MM.1S (cell line): Measurements from ENCODE around the gene SUSD1.

Experiments
- DNase-seq: peaks from one replicate; pipeline ENCODE4 v3.0.0-alpha.2; 2015
- H2AFZ ChIP-seq: fragments of 300-600 bp; sonication (generic); 2 replicates; pipeline ENCODE4 v1.6.0; 2016; ENCODE audit warnings: antibody characterized with exemption, low read length
- H3F3A ChIP-seq: fragments of 300-600 bp; sonication (generic); 2 replicates; pipeline ENCODE4 v1.6.1; 2016; ENCODE audit warnings: mild to moderate bottlenecking, antibody characterized with exemption, low read length, moderate library complexity, mixed read lengths; ENCODE audit not compliant: insufficient read depth
- H3K27ac ChIP-seq: fragments of 300-600 bp; sonication (generic); 2 replicates; pipeline ENCODE4 v1.5.1; 2016; ENCODE audit warnings: mild to moderate bottlenecking, low read length
- H3K27me3 ChIP-seq: fragments of 300-600 bp; sonication (generic); replicated peaks from 2 replicates; pipeline ENCODE4 v1.6.0; 2016; ENCODE audit warnings: low read length; ENCODE audit not compliant: insufficient read depth
- H3K36me3 ChIP-seq: fragments of 300-600 bp; sonication (generic); replicated peaks from 2 replicates; pipeline ENCODE4 v1.6.1; 2016; ENCODE audit warnings: mild to moderate bottlenecking, low read length, mixed read lengths; ENCODE audit not compliant: insufficient read depth
- H3K4me1 ChIP-seq: fragments of 300-600 bp; sonication (generic); 2 replicates; pipeline ENCODE4 v1.6.1; 2016; ENCODE audit warnings: low read length, mixed read lengths
- H3K4me2 ChIP-seq: fragments of 300-600 bp; sonication (generic); 2 replicates; pipeline ENCODE4 v1.6.0; 2016; ENCODE audit warnings: low read depth, low read length
- H3K4me3 ChIP-seq: fragments of 300-600 bp; sonication (generic); 2 replicates; pipeline ENCODE4 v1.5.1; 2016; ENCODE audit warnings: low read length, mixed read lengths
- H3K79me2 ChIP-seq: fragments of 300-600 bp; sonication (generic); 2 replicates; pipeline ENCODE4 v1.6.1; 2016; ENCODE audit warnings: mixed run types, low read length, mixed read lengths
- H3K9ac ChIP-seq: fragments of 300-600 bp; sonication (generic); 2 replicates; pipeline ENCODE4 v1.6.1; 2016; ENCODE audit warnings: low read length, mixed read lengths
- H3K9me2 ChIP-seq: fragments of 300-600 bp; sonication (generic); replicated peaks from 2 replicates; pipeline ENCODE4 v1.6.1; 2016; ENCODE audit warnings: mild to moderate bottlenecking, low read length, mixed read lengths; ENCODE audit not compliant: insufficient read depth
- H3K9me3 ChIP-seq: fragments of 300-600 bp; sonication (generic); replicated peaks from 2 replicates; pipeline ENCODE4 v1.6.1; 2016; ENCODE audit warnings: mild to moderate bottlenecking, low read length, mixed read lengths; ENCODE audit not compliant: insufficient read depth
- H4K20me1 ChIP-seq: fragments of 300-600 bp; sonication (generic); 2 replicates; pipeline ENCODE4 v1.6.1; 2016; ENCODE audit warnings: mild to moderate bottlenecking, low read length, moderate library complexity, mixed read lengths; ENCODE audit not compliant: insufficient read depth
- EZH2 ChIP-seq: fragments of 300-600 bp; sonication (generic); optimal IDR thresholded peaks from 2 replicates; pipeline ENCODE3; 2017; ENCODE audit warnings: low read depth, mild to moderate bottlenecking, antibody characterized with exemption, low read length, mixed read lengths
- EZH2phosphoT487 ChIP-seq: fragments of 300-600 bp; sonication (generic); IDR thresholded peaks from 2 replicates; pipeline ENCODE4 v1.6.1; 2018; ENCODE audit warnings: antibody characterized with exemption, low read length
- TF ChIP-seq, protein P1 (sequence below): fragments of 300-600 bp; sonication (generic); IDR thresholded peaks from 2 replicates; pipeline ENCODE4 v1.5.1; 2016; ENCODE audit warnings: antibody characterized with exemption, low read length, mixed read lengths

The SUSD1 gene

DNA sequence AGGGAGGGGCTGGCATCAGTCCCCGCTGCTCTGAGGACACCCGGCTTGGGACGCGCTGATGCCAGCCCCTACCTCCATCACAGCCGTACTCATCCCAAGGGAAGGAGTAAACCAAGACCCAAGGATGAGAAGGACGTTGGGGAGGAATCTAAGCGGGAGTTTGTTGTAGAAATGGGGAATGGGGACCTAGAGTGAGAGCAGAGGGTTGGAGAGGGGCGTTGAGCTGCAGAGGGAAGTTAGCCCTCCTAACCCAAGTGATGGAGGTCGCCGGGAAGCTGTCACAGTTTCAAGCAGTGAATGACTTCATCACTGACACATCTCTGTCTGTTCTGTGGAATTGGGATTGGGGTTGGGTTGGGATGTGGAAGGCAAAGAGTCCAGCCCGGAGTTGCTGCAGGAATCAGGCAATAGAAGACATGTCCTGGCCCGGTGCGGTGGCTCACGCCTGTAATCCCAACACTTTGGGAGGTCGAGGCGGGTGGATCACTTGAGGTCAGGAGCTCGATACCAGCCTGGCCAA, 759 bp upstream of the SUSD1 start:
- Histone ChIP-seq H3F3A (no peaks in the 10 kb centered on the region), H2AFZ (no peak overlapping the region)
- no peak for DNase-seq

GRCh38 chr9:112174222-112174964, 704 bp downstream of the SUSD1 start:
- no peaks in the 10 kb centered on the region for H3K79me2 ChIP-seq
- peak; percentile 70 for DNase-seq
- no peak overlapping the region for H3K27ac ChIP-seq
- peak overlapping the region; percentile 32; the same call in 1 of the 2 replicates for H3K4me3 ChIP-seq
- peak overlapping the region; percentile 17; the same call in 1 of the 2 replicates for H2AFZ ChIP-seq
- H3K4me1 ChIP-seq = peaks cover 4% of the 10 kb centered on the region
- H3K36me3 ChIP-seq = no peaks in the 10 kb centered on the region
- H3K9me3 ChIP-seq = no peaks in the 10 kb centered on the region
- no peaks in the 10 kb centered on the region for H3F3A ChIP-seq
- H3K4me2 ChIP-seq = peak overlapping the region; percentile 60
- no peak overlapping the region for H3K9ac ChIP-seq
- TF ChIP-seq, protein P1, sequence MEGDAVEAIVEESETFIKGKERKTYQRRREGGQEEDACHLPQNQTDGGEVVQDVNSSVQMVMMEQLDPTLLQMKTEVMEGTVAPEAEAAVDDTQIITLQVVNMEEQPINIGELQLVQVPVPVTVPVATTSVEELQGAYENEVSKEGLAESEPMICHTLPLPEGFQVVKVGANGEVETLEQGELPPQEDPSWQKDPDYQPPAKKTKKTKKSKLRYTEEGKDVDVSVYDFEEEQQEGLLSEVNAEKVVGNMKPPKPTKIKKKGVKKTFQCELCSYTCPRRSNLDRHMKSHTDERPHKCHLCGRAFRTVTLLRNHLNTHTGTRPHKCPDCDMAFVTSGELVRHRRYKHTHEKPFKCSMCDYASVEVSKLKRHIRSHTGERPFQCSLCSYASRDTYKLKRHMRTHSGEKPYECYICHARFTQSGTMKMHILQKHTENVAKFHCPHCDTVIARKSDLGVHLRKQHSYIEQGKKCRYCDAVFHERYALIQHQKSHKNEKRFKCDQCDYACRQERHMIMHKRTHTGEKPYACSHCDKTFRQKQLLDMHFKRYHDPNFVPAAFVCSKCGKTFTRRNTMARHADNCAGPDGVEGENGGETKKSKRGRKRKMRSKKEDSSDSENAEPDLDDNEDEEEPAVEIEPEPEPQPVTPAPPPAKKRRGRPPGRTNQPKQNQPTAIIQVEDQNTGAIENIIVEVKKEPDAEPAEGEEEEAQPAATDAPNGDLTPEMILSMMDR = no peak
- TF ChIP-seq EZH2 (no peak), EZH2phosphoT487 (no peak)
- no peaks in the 10 kb centered on the region; the same call in 1 of the 2 replicates for H3K27me3 ChIP-seq
- H4K20me1 ChIP-seq = no peaks in the 10 kb centered on the region
- H3K9me2 ChIP-seq = no peaks in the 10 kb centered on the region

More for the DNA sequence above, 759 bp upstream of the SUSD1 start:
- Histone ChIP-seq H3K9me3 (no peaks in the 10 kb centered on the region), H3K4me3 (no peak overlapping the region), H3K4me1 (peaks cover 4% of the 10 kb centered on the region), H3K79me2 (no peaks in the 10 kb centered on the region), H4K20me1 (no peaks in the 10 kb centered on the region), H3K36me3 (no peaks in the 10 kb centered on the region), H3K27ac (no peak overlapping the region), H3K4me2 (no peak overlapping the region), H3K9me2 (no peaks in the 10 kb centered on the region), H3K9ac (no peak overlapping the region), H3K27me3 (no peaks in the 10 kb centered on the region; the same call in 1 of the 2 replicates)
- TF ChIP-seq, protein P1 = no peak
- TF ChIP-seq EZH2phosphoT487 = no peak
- no peak for TF ChIP-seq EZH2

DNA sequence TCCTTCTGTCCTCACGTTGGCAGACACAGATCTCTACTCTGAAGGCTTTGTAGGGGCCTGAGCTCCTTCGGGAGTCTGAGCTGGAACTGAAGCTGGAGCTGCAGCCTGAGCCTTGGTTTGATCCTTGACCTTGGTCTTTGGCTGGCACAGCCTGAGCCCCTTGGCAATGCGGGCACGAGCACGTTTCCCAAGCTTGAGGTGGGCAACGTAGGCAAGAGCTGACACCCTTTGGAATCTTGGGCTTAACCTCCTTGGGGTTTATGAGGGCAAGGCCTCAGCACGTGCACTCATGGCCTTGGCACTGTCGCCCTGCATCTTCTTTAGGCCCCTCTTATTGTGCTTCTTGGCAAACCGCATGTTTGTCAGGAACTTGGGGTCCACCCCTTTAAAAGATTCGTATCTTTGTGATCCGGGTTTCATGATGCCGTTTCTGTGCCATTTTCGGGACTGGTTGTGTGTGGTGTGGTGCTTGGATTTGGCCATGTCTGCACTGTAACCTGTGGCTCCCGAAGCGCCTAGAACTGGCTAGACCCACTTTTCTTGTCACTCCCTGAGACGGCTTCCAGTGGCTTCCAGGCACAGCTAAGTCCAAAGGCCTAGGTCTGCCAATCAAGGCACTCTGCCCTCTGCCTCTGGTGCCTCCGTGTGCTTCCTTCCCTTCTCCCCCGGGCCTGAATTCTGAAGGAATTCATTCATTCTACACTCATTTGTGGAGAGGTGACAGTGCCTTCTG, 1.4 kb downstream of the SUSD1 start:
- H3F3A ChIP-seq = no peaks in the 10 kb centered on the region
- no peak overlapping the region for H3K4me3 ChIP-seq
- TF ChIP-seq, protein P1 = no peak
- TF ChIP-seq EZH2phosphoT487 = no peak
- no peak for TF ChIP-seq EZH2
- H3K9me3 ChIP-seq = no peaks in the 10 kb centered on the region
- no peaks in the 10 kb centered on the region for H3K79me2 ChIP-seq
- no peak overlapping the region for H3K9ac ChIP-seq
- H3K4me2 ChIP-seq = no peak overlapping the region
- no peaks in the 10 kb centered on the region for H4K20me1 ChIP-seq
- no peak overlapping the region for H2AFZ ChIP-seq
- H3K9me2 ChIP-seq = no peaks in the 10 kb centered on the region
- no peaks in the 10 kb centered on the region for H3K36me3 ChIP-seq
- H3K27ac ChIP-seq = no peak overlapping the region
- H3K4me1 ChIP-seq = peaks cover 5% of the 10 kb centered on the region
- DNase-seq = no peak
- no peaks in the 10 kb centered on the region; the same call in 1 of the 2 replicates for H3K27me3 ChIP-seq
